HG02870 (cell line): ENCODE results near the gene TPST2.
A peak's percentile ranks its signal among the peaks of the same experiment; 100 is the strongest.

Experiments used
- ATAC-seq: cut with Tn5 transposase; IDR thresholded peaks from one replicate; pipeline ENCODE4 v1.9.1; 2021; ENCODE audit warnings: mild to moderate bottlenecking, moderate library complexity; ENCODE audit not compliant: unreplicated experiment

TPST2 gene

DNA sequence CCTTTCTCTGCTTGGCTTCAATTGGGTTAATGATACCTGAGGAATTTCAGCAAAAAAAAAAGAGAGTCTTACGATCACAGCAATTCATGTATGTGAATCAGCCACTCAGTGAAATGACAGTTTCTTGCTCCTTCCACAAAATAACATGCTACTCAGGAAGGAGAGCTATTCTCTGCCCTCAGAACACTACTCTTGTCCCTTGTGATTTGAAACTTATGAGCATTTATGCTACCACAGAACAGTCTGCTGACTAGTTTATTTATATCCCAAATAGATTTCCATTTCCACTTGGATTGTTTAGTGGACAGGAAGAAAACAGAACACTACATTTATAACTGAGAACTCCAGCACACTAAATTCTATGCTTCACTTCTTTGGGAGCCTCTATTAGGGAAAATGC, 86.2 kb downstream of the TPST2 start:
- no peak for ATAC-seq

GRCh38 chr22:26502688-26503561, 87.0 kb downstream of the TPST2 start:
- no peak for ATAC-seq

- no peak for ATAC-seq
Observed at GRCh38 chr22:26501996-26502395, 87.9 kb downstream of the TPST2 start.

DNA sequence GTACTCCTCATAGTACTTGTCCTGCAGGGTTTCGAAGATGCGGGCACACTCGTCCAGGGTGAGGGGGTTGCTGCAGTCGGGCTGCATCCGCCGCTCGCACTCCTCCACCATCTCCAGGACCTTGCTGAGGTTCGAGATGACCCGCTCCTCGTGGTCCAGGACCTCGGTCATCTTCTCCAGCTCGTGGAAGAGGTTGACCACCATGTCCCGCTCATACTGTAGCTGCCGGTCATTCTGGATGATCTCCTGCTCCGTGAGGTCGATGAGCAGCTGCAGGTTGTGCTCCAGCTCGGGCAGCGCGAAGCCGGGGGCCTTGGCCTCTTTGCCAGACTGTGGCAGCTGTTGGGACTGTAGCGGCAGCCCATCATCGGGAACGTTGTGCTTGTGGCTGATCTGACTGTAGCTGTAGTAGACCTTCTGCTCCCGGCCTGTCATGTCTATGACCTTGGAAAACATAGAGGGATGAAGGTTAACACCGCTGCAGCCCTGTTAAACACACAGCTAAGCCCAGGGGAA, 90.7 kb downstream of the TPST2 start:
- no peak for ATAC-seq

GRCh38 chr22:26496456-26496855, 93.5 kb downstream of the TPST2 start:
- no peak for ATAC-seq

DNA sequence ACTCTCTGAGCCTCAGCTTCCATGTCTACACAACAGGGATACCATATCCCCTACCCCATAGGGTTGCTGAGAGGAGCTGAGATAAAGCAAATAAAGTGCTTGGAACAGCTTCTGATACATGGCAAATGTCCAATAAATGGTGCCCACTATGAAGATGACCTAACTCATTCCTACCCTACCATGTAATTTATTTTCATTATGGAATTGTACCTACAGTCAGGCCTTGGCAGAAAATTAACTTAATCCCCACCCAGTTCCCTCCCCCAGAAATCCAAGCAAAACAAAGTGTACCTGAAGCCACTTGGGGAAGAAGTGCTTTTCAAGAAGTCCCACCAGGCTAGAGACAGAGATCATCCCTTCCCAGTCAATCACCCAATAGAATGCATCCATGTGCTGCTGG, 95.4 kb downstream of the TPST2 start:
- ATAC-seq, result no peak

DNA sequence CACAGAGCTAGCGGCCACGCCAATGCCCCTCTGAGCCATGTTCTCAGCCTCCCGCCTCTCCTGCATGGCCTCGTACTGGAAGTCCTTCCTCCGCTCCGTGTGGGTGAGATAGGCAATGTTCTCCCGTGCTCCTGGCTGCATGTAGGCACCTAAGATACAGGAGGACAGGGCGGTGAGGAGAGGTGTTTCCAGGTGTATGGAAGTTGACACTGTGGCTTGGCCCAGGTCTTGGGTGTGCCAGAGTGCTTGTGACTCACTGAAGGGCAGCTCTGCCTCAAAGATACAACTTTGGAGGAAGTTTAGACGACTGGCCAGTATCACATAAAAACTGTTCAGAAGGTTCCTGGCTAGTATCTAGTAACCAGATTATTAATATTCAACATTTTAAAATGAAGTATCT, 97.7 kb downstream of the TPST2 start:
- no peak for ATAC-seq

DNA sequence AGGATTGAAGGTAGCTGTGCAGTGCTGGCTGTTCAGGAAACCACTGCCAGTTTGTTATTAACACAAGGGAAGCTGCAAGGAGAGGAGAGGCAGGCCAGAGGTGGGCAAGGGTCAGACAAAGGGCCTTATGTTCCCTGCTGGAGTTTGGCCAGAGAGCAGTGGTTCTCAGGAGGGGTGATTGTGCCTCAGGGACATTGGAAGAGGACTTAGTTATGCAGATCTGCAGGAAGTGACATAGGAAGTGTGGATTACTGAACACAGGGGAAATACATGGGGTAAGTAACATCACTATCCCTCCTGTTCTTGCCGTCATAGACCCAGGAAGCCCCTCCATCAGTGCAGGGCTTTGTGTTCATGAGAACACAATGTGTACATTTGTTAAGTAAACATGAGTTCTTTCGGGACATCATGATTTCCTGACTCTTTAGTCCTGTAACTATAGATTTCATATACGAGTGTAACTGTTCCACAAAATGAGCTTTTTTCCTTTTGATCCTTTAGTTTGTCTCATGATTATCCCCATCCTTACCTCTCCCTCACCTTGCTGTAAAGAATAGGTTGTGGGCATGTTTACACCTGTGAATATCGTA, 100.4 kb downstream of the TPST2 start:
- ATAC-seq, result no peak

DNA sequence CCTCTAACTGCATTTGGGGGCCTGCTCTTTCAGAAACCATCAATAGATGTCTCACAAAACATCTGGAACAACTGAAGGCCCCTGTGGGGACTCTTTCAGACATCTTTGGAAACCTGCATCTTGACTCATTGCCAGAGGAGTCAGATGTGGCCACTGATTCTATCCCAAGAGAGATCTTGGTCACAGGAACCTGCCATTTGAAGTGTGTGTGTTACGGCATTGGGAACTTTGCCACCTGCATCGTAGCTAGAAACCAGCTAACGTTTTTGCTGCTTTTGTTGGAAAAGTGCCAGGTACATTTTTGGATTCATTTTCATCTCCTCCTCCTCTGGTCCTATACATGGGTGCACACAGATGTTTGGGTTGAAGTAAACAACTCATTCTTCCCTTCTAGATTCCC, 101.9 kb downstream of the TPST2 start:
- no peak for ATAC-seq

GRCh38 chr22:26486394-26486793, 103.5 kb downstream of the TPST2 start:
- ATAC-seq, result no peak

- ATAC-seq, result no peak
Observed at GRCh38 chr22:26485806-26486390, 104.0 kb downstream of the TPST2 start.

GRCh38 chr22:26485013-26485412, 104.9 kb downstream of the TPST2 start:
- ATAC-seq, result no peak

DNA sequence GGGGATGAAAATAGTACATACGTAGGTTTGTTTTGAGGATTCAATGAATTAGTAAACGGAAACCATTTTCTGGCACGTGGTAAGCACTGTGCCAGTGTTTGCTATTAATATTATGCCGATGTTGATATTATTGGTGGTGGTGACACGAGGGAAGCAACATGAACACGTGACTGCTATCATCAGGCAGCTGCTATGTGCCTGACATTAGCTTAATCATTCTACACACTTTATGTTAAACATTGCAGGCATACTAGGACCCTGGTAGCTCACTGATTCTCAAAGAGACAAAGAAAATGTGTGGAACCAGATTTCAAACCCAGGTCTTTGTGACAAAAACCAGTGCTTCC, 105.6 kb downstream of the TPST2 start:
- ATAC-seq, result no peak

GRCh38 chr22:26483439-26484359, 106.2 kb downstream of the TPST2 start, which contains the start of the genes HPS4 and SRRD:
TSS of gene HPS4 (minus strand) at chr22:26483783. CDS start at chr22:26481762, 2,021 bp downstream.
TSS of gene SRRD (plus strand) at chr22:26483877. CDS start at chr22:26483891, 14 bp downstream.
- ATAC-seq, result peak; percentile 57

DNA sequence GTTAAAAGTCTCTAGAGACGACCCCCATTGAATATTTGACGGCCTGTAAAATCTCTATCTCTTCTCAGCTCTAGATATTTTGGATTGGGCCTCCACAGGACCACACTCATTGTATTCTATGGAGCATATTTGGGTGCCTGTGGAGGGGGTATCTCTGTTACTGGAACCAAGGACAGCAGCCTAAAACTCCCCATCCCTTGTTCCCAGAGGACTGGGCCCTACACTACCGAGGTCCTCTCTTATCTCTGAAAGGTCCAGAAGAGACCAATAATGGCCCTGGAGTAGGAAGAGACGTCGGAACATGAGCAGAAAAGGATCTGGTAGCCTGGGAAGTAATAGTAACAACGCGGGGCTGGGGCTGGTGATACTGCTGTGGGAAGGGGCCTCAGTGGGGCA, 106.9 kb downstream of the TPST2 start:
- ATAC-seq, result no peak

DNA sequence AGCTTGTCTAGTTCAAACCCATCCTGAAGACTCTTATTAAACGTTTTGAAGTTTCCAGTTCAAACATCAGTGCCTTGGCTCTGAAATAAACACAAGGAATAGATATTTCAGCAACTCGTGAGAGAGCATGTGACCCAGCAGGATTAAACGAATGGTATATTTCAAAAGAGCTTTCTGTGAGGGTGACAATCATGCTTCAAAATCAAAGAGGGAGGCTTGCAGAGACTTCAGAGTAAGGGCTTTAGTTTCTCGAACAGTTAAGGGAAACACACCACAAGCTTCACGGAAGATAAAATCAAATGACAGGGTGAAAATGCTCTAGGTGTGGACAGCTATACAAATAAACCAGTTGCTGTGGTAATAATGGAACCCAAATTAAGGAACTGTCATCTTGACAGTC, 107.8 kb downstream of the TPST2 start:
- ATAC-seq, result no peak

GRCh38 chr22:26481694-26482093, 108.2 kb downstream of the TPST2 start:
- ATAC-seq, result no peak

GRCh38 chr22:26481112-26481693, 108.7 kb downstream of the TPST2 start:
- ATAC-seq, result no peak

- ATAC-seq, result no peak
Observed at GRCh38 chr22:26480611-26480932, 109.4 kb downstream of the TPST2 start.

- ATAC-seq, result no peak
Observed at GRCh38 chr22:26479792-26480610, 109.9 kb downstream of the TPST2 start.
